Activated CD4-positive, alpha-beta T cell treated with anti-CD3 and anti-CD28 coated beads for 36 hours (primary cell): ENCODE measurements around the gene RIC1. TPM values are rescaled to one million over a fixed set of nuclear protein-coding genes. Genes with fewer than 3 reads are reported as not detected.
"Not testable (repeated sequence)": the region's sequence is repeated elsewhere in the genome, so short reads cannot be mapped to it uniquely, and the experiment has no call there.

ENCODE experiments used
- ATAC-seq: fragments of 200-7000 bp; cut with Tn5 transposase; one replicate; pipeline ENCODE4 v1.10.0; 2021; ENCODE audit warnings: mild to moderate bottlenecking, moderate library complexity
- CTCF ChIA-PET: fragments of 350-600 bp; sonication (Branson Sonifier 250); formaldehyde crosslinking; loops from one replicate; lab custom pipeline; 2021; ENCODE audit warnings: antibody characterized with exemption; lab: Charles Lee
- POLR2A ChIA-PET: fragments of 350-600 bp; sonication (Branson Sonifier 250); formaldehyde crosslinking; loops from one replicate; lab custom pipeline; 2021; ENCODE audit warnings: antibody characterized with exemption, inconsistent platforms; lab: Charles Lee
- DNase-seq: peaks from one replicate; pipeline ENCODE4 v3.0.0-alpha.2; 2020
- H3K27ac Mint-ChIP-seq: one replicate; pipeline ENCODE4 v1.8.0; 2021; ENCODE audit warnings: mixed read lengths
- H3K27me3 Mint-ChIP-seq: one replicate; pipeline ENCODE4 v1.8.0; 2021; ENCODE audit warnings: mixed read lengths
- H3K36me3 Mint-ChIP-seq: one replicate; pipeline ENCODE4 v1.8.0; 2021; ENCODE audit warnings: low read depth, mixed read lengths
- H3K4me1 Mint-ChIP-seq: one replicate; pipeline ENCODE4 v1.8.0; 2021; ENCODE audit warnings: mixed read lengths
- H3K4me3 Mint-ChIP-seq: one replicate; pipeline ENCODE4 v1.8.0; 2021; ENCODE audit warnings: mild to moderate bottlenecking, moderate library complexity, mixed read lengths
- H3K9me3 Mint-ChIP-seq: one replicate; pipeline ENCODE4 v1.8.0; 2021; ENCODE audit warnings: low read depth, mixed read lengths
- intact Hi-C, 2 experiments: fragments of 100-400 bp; cut with DNase I in 1 of 2; cut with micrococcal nuclease in 1 of 2; formaldehyde crosslinking; loops; one replicate each; pipeline versions ENCODE4 v1.14.2 to v1.15.1; 2022 to 2024; cut with DNase I, micrococcal nuclease
- total RNA-seq, 2 experiments: library from RNA; stranded (reverse); gene quantifications; one replicate each; pipeline ENCODE4 v1.2.3, GENCODE V29; 2021

RIC1 gene
- total RNA-seq, 2 experiments from 2014 or later, result 13.6 to 17.1 TPM

GRCh38 chr9:5698004-5698403 is 69.1 kb downstream of the RIC1 start:
- H3K36me3 Mint-ChIP-seq, result peaks cover 16% of the 10 kb centered on the region
- intact Hi-C loops, result no loop called here
- ChIA-PET CTCF (no interaction called here), POLR2A (no interaction called here)
- H3K4me1 Mint-ChIP-seq, result peaks cover 15% of the 10 kb centered on the region
- no peak overlapping the region for H3K27ac Mint-ChIP-seq
- DNase-seq (no peak), ATAC-seq (no peak)
- H3K27me3 Mint-ChIP-seq, result no peaks in the 10 kb centered on the region
- H3K9me3 Mint-ChIP-seq, result peaks cover 3% of the 10 kb centered on the region
- no peak overlapping the region for H3K4me3 Mint-ChIP-seq

- H3K27me3 Mint-ChIP-seq, result no peaks in the 10 kb centered on the region
- no peak overlapping the region for H3K4me3 Mint-ChIP-seq
- CTCF ChIA-PET, result interaction anchor here (1.5 kb wide), 1 partner anchor 16 kb away, joined by 3 read pairs; no protein-coding TSS in a partner anchor
- DNase-seq (no peak), ATAC-seq (no peak)
- intact Hi-C loops, result no loop called here
- peaks cover 15% of the 10 kb centered on the region for H3K4me1 Mint-ChIP-seq
- H3K36me3 Mint-ChIP-seq, result peaks cover 20% of the 10 kb centered on the region
- H3K27ac Mint-ChIP-seq, result no peak overlapping the region
- POLR2A ChIA-PET, result no interaction called here
- H3K9me3 Mint-ChIP-seq, result peaks cover 4% of the 10 kb centered on the region
These were observed 70.1 kb downstream of the RIC1 start for GRCh38 chr9:5698810-5699556.

GRCh38 chr9:5708414-5708813 is 79.5 kb downstream of the RIC1 start:
- no peak overlapping the region for H3K4me3 Mint-ChIP-seq
- CTCF ChIA-PET, result no interaction called here
- POLR2A ChIA-PET, result no interaction called here
- ATAC-seq (no peak), DNase-seq (no peak)
- H3K27ac Mint-ChIP-seq, result no peak overlapping the region
- H3K4me1 Mint-ChIP-seq, result peaks cover 8% of the 10 kb centered on the region
- H3K27me3 Mint-ChIP-seq, result no peaks in the 10 kb centered on the region
- peaks cover 46% of the 10 kb centered on the region for H3K36me3 Mint-ChIP-seq
- H3K9me3 Mint-ChIP-seq, result peaks cover 17% of the 10 kb centered on the region
- intact Hi-C loops, result no loop called here

GRCh38 chr9:5712651-5713390 is 83.9 kb downstream of the RIC1 start:
- DNase-seq (no peak), ATAC-seq (no peak)
- Mint-ChIP-seq H3K9me3 (peaks cover 14% of the 10 kb centered on the region), H3K4me3 (no peak overlapping the region), H3K27me3 (no peaks in the 10 kb centered on the region), H3K27ac (no peak overlapping the region), H3K36me3 (peaks cover 59% of the 10 kb centered on the region), H3K4me1 (peaks cover 17% of the 10 kb centered on the region)
- CTCF ChIA-PET, result no interaction called here
- POLR2A ChIA-PET, result no interaction called here
- intact Hi-C loops, result loop anchor here in 1 of 2 experiments (5.0 kb wide), 1 partner anchor 66 kb away; no protein-coding TSS in a partner anchor

GRCh38 chr9:5714501-5715401 is 85.8 kb downstream of the RIC1 start:
- H3K27me3 Mint-ChIP-seq, result no peaks in the 10 kb centered on the region
- intact Hi-C loops, result loop anchor here in 1 of 2 experiments (5.0 kb wide), 1 partner anchor 67 kb away; no protein-coding TSS in a partner anchor
- peaks cover 12% of the 10 kb centered on the region for H3K4me1 Mint-ChIP-seq
- H3K9me3 Mint-ChIP-seq, result peaks cover 3% of the 10 kb centered on the region
- ATAC-seq (peak; percentile 76), DNase-seq (no peak)
- no peak overlapping the region for H3K4me3 Mint-ChIP-seq
- H3K27ac Mint-ChIP-seq, result peak overlapping the region; percentile 62
- ChIA-PET POLR2A (no interaction called here), CTCF (interaction anchor here (0.5 kb wide), 1 partner anchor 155 kb away, joined by 4 read pairs; no protein-coding TSS in a partner anchor)
- H3K36me3 Mint-ChIP-seq, result peaks cover 43% of the 10 kb centered on the region

GRCh38 chr9:5715548-5716127 is 86.7 kb downstream of the RIC1 start:
- H3K27me3 Mint-ChIP-seq, result no peaks in the 10 kb centered on the region
- intact Hi-C loops, result no loop called here
- no peak for DNase-seq
- H3K27ac Mint-ChIP-seq, result no peak overlapping the region
- H3K36me3 Mint-ChIP-seq, result peaks cover 41% of the 10 kb centered on the region
- CTCF ChIA-PET, result interaction anchor here (0.7 to 1.5 kb wide), 2 partner anchors 14 to 440 kb away, joined by 3 to 6 read pairs; no protein-coding TSS in a partner anchor
- POLR2A ChIA-PET, result no interaction called here
- no peak for ATAC-seq
- H3K9me3 Mint-ChIP-seq, result peaks cover 3% of the 10 kb centered on the region
- no peak overlapping the region for H3K4me3 Mint-ChIP-seq
- peaks cover 12% of the 10 kb centered on the region for H3K4me1 Mint-ChIP-seq

- ATAC-seq, DNase-seq, intact Hi-C loops, H3K27ac Mint-ChIP-seq, H3K27me3 Mint-ChIP-seq, H3K4me3 Mint-ChIP-seq, H3K9me3 Mint-ChIP-seq: not testable (repeated sequence)
- H3K4me1 Mint-ChIP-seq, result peaks cover 12% of the 10 kb centered on the region
- ChIA-PET POLR2A (interaction anchor here (0.6 kb wide), 1 partner anchor 33 kb away, joined by 4 read pairs; no protein-coding TSS in a partner anchor), CTCF (interaction anchor here (1.2 to 1.3 kb wide), 2 partner anchors 10 to 19 kb away, joined by 3 to 4 read pairs; no protein-coding TSS in a partner anchor)
- peaks cover 44% of the 10 kb centered on the region for H3K36me3 Mint-ChIP-seq
These were observed 88.5 kb downstream of the RIC1 start for GRCh38 chr9:5717434-5717833.

GRCh38 chr9:5718296-5719032 is 89.6 kb downstream of the RIC1 start:
- H3K27ac Mint-ChIP-seq, result no peak overlapping the region
- ChIA-PET POLR2A (interaction anchor here (0.6 kb wide), 1 partner anchor 32 kb away, joined by 4 read pairs; no protein-coding TSS in a partner anchor), CTCF (interaction anchor here (1.0 to 1.3 kb wide), 3 partner anchors 9 to 123 kb away, joined by 3 to 4 read pairs (median 3); no protein-coding TSS in a partner anchor)
- H3K36me3 Mint-ChIP-seq, result peaks cover 49% of the 10 kb centered on the region
- ATAC-seq (no peak), DNase-seq (no peak)
- no peaks in the 10 kb centered on the region for H3K27me3 Mint-ChIP-seq
- H3K9me3 Mint-ChIP-seq, result peaks cover 3% of the 10 kb centered on the region
- H3K4me3 Mint-ChIP-seq, result no peak overlapping the region
- H3K4me1 Mint-ChIP-seq, result peaks cover 12% of the 10 kb centered on the region
- intact Hi-C loops, result no loop called here

GRCh38 chr9:5719100-5719926 is 90.4 kb downstream of the RIC1 start:
- no peaks in the 10 kb centered on the region for H3K27me3 Mint-ChIP-seq
- intact Hi-C loops, result no loop called here
- peaks cover 55% of the 10 kb centered on the region for H3K36me3 Mint-ChIP-seq
- CTCF ChIA-PET, result interaction anchor here (1.0 kb wide), 1 partner anchor 123 kb away, joined by 3 read pairs; no protein-coding TSS in a partner anchor
- H3K27ac Mint-ChIP-seq, result no peak overlapping the region
- H3K4me1 Mint-ChIP-seq, result peaks cover 11% of the 10 kb centered on the region
- H3K9me3 Mint-ChIP-seq, result peaks cover 3% of the 10 kb centered on the region
- no peak for ATAC-seq
- POLR2A ChIA-PET, result no interaction called here
- DNase-seq, result no peak
- H3K4me3 Mint-ChIP-seq, result no peak overlapping the region
